Ishikawa (cell line): Measurements from ENCODE around the gene ANKFY1.
A peak's percentile ranks its signal among the peaks of the same experiment; 100 is the strongest.

Experiments
- CEBPB ChIP-seq: IDR thresholded peaks from 2 replicates; pipeline ENCODE4 v1.6.1; 2012
- CREB1 ChIP-seq: IDR thresholded peaks from 2 replicates; pipeline ENCODE4 v1.6.1; 2012; ENCODE audit warnings: low read depth
- EGR1 ChIP-seq: IDR thresholded peaks from 2 replicates; pipeline ENCODE4 v1.6.1; 2012
- EP300 ChIP-seq: IDR thresholded peaks from 2 replicates; pipeline ENCODE4 v1.6.1; 2012; ENCODE audit warnings: borderline replicate concordance
- FOXM1 ChIP-seq: IDR thresholded peaks from 2 replicates; pipeline ENCODE4 v1.6.1; 2012; ENCODE audit warnings: low read depth, borderline replicate concordance
- NFIC ChIP-seq: IDR thresholded peaks from 2 replicates; pipeline ENCODE4 v1.6.1; 2012
- RAD21 ChIP-seq: IDR thresholded peaks from 2 replicates; pipeline ENCODE4 v1.6.1; 2012; ENCODE audit warnings: low read depth
- TAF1 ChIP-seq: IDR thresholded peaks from 2 replicates; pipeline ENCODE4 v1.6.1; 2012; ENCODE audit warnings: low read depth, mild to moderate bottlenecking
- TCF12 ChIP-seq: IDR thresholded peaks from 2 replicates; pipeline ENCODE4 v1.6.1; 2012; ENCODE audit warnings: low read depth
- TEAD4 ChIP-seq: IDR thresholded peaks from 2 replicates; pipeline ENCODE4 v1.6.1; 2012
- YY1 ChIP-seq: IDR thresholded peaks from 2 replicates; pipeline ENCODE4 v1.6.1; 2012; ENCODE audit warnings: low read depth
- ZBTB7A ChIP-seq: IDR thresholded peaks from 2 replicates; pipeline ENCODE4 v1.6.1; 2012; ENCODE audit warnings: low read depth
- TF ChIP-seq, protein P1 (sequence below): IDR thresholded peaks from 2 replicates; pipeline ENCODE4 v1.6.1; 2012
- TF ChIP-seq, protein P2 (sequence below): IDR thresholded peaks from 2 replicates; pipeline ENCODE4 v1.6.1; 2012
- TF ChIP-seq, protein P3 (sequence below): IDR thresholded peaks from 2 replicates; pipeline ENCODE4 v1.6.1; 2012; ENCODE audit warnings: low read depth, mild to moderate bottlenecking

ANKFY1 gene

DNA sequence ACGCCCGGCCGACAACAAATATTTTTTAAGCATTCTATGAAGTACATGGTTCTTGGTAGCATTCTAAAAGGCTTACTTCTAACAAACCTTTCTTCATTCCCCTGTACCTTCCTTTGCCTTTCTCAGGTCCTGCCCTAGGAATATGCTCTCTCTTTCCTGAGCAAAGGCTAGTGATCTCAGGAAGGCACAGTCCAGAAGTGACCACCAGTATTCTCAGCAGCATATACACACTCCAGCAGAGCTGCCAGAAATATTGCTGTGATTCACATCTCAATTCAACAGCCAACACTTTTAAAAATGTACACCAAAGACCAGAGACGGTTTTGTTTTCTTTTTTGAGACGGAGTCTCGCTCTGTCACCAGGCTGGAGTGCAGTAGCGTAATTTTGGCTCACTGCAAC, 41.4 kb upstream of the ANKFY1 start:
- no peak for TF ChIP-seq RAD21
- TF ChIP-seq, protein P1, sequence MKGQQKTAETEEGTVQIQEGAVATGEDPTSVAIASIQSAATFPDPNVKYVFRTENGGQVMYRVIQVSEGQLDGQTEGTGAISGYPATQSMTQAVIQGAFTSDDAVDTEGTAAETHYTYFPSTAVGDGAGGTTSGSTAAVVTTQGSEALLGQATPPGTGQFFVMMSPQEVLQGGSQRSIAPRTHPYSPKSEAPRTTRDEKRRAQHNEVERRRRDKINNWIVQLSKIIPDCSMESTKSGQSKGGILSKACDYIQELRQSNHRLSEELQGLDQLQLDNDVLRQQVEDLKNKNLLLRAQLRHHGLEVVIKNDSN = no peak
- TF ChIP-seq EGR1 = no peak
- TF ChIP-seq FOXM1 = no peak
- TF ChIP-seq, protein P2, sequence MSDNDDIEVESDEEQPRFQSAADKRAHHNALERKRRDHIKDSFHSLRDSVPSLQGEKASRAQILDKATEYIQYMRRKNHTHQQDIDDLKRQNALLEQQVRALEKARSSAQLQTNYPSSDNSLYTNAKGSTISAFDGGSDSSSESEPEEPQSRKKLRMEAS = no peak
- no peak for TF ChIP-seq CREB1
- TF ChIP-seq EP300 = no peak
- no peak for TF ChIP-seq TEAD4
- TF ChIP-seq YY1 = no peak
- TF ChIP-seq NFIC = no peak
- no peak for TF ChIP-seq ZBTB7A
- no peak for TF ChIP-seq TAF1
- TF ChIP-seq, protein P3, sequence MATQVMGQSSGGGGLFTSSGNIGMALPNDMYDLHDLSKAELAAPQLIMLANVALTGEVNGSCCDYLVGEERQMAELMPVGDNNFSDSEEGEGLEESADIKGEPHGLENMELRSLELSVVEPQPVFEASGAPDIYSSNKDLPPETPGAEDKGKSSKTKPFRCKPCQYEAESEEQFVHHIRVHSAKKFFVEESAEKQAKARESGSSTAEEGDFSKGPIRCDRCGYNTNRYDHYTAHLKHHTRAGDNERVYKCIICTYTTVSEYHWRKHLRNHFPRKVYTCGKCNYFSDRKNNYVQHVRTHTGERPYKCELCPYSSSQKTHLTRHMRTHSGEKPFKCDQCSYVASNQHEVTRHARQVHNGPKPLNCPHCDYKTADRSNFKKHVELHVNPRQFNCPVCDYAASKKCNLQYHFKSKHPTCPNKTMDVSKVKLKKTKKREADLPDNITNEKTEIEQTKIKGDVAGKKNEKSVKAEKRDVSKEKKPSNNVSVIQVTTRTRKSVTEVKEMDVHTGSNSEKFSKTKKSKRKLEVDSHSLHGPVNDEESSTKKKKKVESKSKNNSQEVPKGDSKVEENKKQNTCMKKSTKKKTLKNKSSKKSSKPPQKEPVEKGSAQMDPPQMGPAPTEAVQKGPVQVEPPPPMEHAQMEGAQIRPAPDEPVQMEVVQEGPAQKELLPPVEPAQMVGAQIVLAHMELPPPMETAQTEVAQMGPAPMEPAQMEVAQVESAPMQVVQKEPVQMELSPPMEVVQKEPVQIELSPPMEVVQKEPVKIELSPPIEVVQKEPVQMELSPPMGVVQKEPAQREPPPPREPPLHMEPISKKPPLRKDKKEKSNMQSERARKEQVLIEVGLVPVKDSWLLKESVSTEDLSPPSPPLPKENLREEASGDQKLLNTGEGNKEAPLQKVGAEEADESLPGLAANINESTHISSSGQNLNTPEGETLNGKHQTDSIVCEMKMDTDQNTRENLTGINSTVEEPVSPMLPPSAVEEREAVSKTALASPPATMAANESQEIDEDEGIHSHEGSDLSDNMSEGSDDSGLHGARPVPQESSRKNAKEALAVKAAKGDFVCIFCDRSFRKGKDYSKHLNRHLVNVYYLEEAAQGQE = no peak
- no peak for TF ChIP-seq TCF12
- no peak for TF ChIP-seq CEBPB

DNA sequence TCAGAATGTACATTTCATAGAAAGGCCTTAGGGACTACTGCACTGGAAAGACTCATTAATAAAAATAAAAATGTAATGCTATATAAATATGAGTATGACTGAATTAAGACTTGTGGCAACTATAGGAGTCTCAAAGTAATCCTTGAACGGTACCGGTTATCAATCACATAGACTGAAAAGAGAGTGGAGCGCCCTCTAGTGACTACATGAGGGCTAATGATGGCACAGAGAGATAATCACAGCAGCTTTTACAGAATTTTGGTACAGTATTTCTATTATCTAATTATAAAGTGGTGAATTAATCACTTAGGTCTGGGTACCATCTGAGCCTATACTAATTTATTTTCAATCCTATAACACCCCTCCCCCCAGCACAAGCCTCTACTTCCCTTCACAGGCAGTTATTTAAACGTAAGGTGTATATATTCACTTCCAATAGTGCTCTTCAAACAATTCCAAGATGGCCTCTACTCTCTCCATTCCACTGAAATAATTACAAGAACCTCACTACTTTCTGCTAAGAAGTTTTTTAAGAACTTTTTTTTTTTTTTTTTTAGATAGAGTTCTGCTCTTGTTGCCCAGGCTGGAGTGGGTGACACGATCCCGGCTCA, 40.7 kb upstream of the ANKFY1 start:
- TF ChIP-seq, protein P3 = no peak
- no peak for TF ChIP-seq FOXM1
- no peak for TF ChIP-seq NFIC
- TF ChIP-seq RAD21 = peak; percentile 57
- TF ChIP-seq EGR1 = no peak
- no peak for TF ChIP-seq CREB1
- no peak for TF ChIP-seq TCF12
- TF ChIP-seq CEBPB = no peak
- TF ChIP-seq TEAD4 = no peak

DNA sequence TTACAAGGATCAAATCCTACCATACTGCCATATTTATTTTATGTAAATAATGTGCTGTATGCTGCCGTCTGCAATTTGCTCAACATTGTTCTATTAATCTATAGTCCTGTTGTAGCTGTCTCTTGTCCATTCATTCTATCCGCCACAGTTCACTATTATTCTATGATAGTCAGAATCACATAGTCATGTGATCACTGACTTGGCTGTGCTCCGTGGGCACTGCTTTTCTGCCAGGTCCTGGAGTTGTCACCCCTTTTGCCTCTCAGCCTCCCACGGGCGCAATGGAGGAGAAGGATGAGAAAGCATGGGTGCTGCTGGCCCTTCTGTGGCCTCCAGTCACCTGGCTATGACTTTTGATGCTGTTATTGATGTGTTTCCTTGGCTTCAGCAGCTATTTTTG, 37.3 kb upstream of the ANKFY1 start:
- TF ChIP-seq ZBTB7A (no peak), EGR1 (no peak), TCF12 (no peak), CEBPB (no peak), NFIC (no peak), EP300 (no peak), CREB1 (no peak), TEAD4 (no peak), YY1 (no peak), RAD21 (no peak), TAF1 (no peak), FOXM1 (no peak)
- TF ChIP-seq, protein P2 = no peak
- TF ChIP-seq, protein P3 = no peak
- TF ChIP-seq, protein P1 = no peak

DNA sequence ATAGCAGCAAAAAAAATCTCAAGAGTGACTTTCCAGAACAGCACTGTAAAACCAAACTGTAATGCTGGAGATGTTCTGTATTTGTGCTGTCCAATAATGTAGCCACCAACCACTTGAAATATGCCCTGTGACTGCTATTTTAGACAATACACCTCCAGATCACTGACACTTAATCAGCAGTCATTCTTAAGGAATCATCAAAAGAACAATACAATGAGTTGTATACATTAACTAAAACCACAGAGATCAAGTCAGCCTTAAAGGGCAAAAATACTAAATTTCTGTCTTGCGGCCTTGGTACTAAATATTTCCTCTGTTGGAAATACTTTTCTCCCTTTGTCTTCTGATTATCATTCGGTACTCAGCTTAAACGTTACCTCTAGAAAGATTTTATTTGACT, 33.6 kb upstream of the ANKFY1 start:
- TF ChIP-seq EGR1 (no peak), CEBPB (no peak), YY1 (no peak), TAF1 (no peak), ZBTB7A (no peak), FOXM1 (no peak), TEAD4 (no peak), CREB1 (no peak), NFIC (no peak)
- TF ChIP-seq, protein P3 = no peak
